OCI-M1 (cell line): ENCODE results near the gene MYLK2.
"Not testable (repeated sequence)": the region's sequence is repeated elsewhere in the genome, so short reads cannot be mapped to it uniquely, and the experiment has no call there.

ENCODE experiments used
- DNase-seq: peaks from one replicate; lab custom pipeline; 2025; lab: John Stamatoyannopoulos, UW

Gene MYLK2

DNA sequence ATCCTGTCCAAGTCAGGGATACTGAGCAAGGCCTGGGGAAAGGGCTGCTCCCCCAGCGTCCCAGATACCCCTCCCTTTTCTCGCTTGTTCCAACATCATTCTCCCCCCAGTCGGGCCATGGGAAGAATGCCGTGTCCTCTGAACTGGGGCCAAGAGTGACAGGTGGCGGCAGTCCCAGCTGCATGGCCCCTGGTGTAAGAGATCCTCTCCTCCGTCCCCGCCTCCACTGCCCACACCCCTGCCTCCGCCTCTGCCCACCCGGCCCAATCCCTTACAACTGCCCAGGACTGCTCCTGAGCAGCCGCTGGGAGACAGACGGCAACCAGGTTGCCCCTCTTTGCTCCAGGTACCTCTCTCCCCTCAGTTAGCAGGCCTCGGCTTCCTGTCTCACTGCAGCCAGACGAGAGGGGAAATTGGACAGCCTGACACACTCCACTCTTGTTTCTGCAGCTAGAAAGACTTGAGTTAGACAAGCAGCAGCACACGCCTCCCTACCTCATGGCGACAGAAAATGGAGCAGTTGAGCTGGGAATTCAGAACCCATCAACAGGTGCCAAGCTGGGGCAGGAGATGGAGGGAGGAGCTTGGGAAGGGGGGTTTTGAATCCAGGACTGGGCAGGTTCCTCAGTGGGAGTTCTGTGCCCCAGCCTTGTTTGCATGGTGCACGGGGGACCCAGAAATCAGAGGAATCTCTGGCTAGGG is at the start of gene MYLK2:
Gene MYLK2, plus strand, starts transcription at position 274 of the 702 bp plus-strand sequence. Its CDS starts 225 bp downstream, at position 499.
- DNase-seq: no peak

DNA sequence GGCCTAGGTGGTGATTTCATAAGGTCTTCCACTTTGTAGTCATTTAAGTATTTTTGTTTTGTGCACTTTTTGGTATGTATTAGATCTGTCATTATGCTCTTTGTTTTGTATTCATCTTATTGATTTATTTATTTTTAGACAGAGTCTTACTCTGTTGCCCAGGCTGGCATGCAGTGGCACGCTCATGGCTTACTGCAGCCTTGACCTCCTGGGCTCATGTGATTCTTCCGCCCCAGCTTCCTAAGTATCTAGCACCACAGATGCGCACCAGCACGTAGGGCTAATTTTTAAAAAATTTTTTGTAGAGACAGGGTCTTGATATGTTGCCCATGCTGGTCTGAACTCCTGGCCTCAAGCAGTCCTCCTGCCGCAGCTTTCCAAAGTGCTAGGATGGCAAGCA is 49.5 kb upstream of the MYLK2 start:
- DNase-seq: no peak

DNA sequence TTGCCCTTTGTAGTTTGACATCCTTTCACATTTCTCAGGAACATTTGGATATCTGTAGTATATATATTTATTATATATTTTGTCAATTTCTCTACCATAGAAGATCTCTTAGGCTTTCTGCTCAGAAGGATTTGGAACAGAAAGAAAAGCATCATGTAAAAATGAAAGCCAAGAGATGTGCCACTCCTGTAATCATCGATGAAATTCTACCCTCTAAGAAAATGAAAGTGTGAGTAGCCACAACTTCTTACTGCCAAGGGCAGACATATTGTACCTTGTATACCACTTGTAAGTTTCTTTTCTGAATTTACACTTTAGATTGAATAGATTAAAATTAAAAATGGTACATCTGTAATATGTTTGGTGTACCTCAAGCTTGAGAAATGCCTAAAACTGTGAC is 48.9 kb upstream of the MYLK2 start:
- DNase-seq: no peak

DNA sequence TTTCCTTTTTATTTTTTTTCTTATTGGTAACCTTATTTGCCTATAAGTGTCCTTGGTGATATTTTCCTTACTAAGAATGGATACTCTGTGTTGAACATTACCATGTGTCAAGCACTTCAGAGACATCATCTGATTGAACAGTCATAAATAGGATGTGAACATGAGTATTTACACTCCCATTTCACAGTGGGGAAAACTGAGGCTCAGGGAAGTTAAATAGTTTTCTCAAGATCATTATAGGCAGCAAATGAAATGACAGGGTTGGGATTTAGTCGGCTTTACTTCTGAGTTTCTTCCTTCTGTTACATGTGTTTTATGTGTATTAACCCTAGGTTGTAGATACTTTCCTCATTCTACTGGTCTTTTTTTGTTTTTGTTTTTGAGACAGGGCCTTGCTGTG is 44.7 kb upstream of the MYLK2 start:
- DNase-seq: no peak

DNA sequence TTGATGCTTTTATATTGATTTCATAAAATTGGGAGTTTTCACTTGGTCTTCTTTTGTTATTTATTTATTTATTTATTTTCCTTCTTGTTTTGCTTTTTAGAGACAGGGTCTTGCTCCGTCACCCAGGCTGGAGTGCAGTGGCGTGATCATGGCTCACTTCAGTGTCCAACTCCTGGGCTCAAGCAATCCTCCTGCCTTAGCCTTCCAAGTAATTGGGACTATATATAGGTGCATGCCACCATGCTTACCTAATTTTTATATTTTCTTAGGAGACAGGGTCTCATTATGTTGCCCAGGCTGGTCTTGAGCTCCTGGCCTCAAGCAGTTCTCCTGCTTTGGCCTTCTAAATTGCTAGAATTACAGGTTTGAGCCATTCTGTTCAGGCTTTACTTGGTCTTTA is 38.3 kb upstream of the MYLK2 start:
- no peak for DNase-seq

DNA sequence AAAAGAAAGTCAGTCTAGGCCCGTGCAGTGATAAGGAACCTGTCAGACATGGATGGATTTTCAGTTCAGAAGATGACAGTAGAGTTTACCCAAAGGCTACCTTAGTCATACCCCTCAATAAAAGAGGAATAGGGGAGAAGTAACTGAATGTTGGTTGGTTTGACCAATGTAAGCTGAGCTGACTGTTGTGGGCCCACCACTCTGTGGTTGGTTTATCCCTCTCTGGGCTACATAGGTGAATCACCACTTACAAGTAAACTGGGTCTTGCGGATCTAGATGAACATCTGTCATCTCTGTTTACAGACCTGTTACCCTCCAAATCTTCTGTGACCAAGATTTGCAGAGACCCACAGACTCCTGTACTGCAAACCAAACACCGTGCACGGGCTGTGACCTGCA is 37.2 kb upstream of the MYLK2 start:
- no peak for DNase-seq

DNA sequence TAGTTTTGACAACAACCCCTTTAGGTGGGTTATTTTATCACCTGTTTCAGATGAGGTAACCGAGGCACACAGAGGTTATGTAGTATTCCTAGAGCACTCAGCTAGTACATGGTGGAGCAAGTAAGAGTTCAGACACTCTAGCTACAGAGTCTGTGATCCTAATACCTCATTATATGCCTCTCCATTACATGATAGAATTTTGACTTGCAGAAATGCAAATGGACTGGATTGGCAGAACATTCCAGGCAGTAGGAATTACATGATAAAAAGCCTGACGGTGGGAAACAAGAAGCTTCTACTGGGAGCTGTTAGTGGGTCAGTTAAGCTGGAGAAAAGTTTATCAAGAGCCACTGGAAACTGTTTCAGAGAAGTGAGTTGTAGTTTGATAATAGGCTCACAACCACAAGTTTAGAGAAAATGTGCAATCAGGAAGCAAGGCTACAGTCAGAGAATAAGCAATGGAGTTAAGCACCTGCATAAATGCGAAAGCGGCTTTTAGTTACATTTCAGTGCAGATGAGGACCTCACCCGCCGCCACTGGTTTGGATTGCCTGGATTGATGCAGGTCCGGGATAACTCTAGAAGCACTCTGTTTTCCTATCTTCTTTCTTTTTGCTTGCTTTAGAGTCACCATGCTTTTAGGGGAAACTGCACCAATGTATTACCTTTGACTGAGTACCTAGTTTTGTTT is 34.7 kb upstream of the MYLK2 start:
- DNase-seq: no peak

DNA sequence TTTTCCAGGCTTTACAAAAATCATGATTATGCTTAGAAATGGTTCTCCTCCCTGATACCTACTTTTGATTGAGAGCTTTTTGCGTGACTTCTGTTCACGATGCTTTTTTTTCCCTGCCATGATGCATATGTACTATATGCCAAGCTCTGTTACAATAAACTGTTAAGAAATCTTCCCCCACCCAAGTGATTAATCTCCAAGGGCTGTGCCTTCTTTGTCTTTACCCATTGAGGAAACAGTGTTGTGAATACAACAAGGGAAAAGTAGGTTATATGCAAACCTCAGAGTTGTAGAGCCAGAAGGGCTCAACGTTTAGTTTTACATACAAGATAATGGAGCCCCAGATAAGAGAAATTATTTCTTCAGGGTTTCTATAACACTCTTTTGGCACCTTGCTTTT is 34.1 kb upstream of the MYLK2 start:
- DNase-seq: no peak

DNA sequence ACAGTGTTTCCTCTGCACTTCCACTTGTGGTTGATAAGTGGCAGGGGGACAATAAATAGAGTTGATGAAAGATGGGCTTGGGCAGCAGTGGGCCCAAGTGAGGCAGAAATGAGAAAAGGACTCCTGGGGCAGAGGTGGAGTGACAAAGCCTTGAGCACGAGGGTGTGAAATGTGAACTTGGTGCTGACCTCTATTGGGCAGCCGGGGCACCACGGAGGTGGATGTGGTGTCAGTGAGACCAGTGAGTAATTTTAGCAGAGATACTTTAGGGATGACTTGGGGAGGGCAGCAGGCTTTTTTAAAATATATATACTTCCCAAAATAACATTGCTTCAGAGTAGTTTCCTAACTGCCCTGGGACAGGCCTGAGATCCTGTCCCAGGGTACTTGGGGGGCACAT is 30.6 kb upstream of the MYLK2 start:
- no peak for DNase-seq

DNA sequence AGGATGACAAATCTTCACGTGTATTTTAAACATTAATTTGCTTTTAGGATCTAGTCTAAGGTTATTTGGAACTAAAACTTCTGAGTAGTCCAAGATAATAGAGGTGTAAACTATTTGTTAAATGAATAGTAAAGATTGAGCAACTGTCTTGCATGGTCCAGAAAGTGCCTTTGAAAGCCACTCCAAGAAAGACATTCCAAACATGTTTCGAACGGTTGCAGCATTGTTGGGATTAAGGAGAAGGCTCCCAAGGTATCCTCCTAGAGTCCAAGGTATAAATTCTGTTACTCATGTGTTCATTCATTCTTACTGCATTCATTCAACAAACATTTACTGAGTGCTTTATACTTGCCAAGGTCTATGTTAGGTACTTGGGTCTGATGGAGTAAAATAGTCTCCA is 28.8 kb upstream of the MYLK2 start:
- DNase-seq: no peak

DNA sequence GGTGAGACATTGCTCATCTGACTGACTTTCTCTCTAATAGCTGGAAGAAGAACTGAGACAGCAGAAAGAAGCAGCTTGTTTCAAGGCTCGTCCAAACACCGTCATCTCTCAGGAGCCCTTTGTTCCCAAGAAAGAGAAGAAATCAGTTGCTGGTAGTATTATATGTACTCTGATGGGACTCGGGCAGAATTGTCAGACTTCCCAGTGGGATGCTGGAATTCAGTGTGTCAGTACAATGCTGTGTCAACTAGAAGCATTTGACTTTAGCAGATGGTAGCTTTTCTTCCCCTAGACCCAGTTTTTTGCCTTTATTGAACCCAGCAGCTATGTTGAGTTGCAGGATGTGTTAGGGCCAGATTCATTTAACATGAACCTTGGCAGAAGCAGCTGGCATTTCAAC is 21.8 kb upstream of the MYLK2 start:
- DNase-seq: no peak

DNA sequence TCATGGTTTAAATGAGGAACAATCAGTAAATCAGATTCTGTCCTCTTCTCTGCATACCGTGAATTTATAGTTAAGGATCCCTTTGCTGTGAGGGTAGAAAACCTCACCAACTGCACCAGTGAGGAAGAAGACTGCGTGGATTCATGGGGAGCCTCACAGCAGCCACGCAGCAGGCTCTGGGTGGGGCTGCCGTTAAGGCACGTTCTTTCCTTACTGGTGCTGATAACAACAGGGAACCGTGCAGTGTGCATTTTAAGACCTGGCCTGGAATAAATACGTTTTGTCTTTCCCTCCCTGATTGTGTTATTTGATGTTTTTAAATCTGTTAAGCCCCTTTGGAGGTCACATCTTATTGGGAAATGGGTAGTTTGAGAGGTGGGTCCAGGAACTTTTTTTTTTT is 17.6 kb upstream of the MYLK2 start:
- no peak for DNase-seq

DNA sequence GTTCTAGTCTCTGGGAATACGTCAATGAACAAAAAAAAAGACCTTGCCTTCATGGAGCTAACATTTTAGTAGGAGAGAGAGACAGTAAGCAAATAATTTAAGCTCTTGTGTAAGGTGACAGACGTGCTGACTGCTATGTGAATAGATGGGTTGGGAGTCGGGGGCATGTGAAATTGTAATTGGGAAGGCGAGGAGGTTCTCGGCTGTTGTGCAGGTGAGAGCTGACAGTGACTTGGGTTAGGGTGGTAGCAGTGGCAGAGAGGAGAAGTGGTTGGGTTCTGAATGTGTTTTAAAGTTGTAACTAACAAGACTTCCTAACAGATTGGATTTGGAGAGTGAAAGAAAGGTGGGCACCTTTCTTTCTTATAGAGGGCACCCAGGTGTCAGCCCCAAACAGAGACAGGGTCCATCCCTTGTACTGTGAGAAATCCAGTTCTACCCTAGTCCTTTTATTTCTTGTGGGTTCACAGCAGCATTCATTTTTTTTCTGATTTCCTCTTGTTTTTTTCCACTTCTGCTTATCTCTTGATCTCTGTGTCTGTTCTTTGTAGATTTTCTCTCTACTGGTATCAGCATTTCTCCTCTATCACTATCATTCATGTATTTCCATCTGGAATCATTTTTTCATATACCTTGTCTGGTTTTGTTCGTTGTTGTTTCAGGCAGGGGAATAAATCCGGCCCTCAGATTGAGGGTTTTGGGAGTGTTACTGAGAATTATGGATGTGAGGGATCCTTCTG is 15.4 kb upstream of the MYLK2 start:
- DNase-seq: peak; percentile 27

DNA sequence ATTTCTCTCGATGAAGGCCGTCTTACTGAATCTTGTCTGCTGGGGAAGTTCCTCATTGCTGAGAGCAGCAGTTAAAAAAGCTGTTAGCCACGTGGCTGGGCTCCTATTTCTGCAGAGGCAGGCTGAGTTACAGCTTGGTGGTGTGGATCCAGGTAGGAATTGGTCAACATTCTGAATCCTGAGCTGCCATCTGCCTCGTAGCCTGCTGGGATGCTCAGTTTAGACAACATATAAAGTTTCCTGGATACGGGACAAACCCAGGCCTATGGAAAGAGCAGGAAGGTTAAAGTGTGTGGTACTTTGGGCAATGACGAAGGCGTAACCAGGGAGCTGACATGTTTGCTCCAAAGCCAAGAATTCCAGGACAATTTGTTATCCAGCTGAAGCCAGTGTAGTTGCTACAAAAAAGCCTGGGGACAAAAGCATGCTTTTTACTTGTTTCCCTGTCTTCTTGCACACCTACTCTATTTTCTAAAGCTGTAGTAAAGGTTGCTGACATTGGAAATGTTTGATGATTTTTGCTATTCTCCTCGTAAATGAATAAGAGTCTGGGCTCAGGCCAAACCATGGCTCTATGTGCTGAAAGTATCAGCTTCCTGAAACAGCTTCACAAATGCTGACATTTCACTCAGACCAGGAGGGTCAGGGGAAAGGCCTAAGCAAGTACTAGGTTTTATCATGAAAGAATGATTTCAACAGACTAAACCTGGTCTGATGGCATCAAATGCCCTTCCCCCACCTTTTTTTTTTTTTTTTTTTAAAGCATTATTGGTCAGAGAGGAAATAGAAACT is 12.4 kb upstream of the MYLK2 start:
- peak; percentile 6 for DNase-seq

DNA sequence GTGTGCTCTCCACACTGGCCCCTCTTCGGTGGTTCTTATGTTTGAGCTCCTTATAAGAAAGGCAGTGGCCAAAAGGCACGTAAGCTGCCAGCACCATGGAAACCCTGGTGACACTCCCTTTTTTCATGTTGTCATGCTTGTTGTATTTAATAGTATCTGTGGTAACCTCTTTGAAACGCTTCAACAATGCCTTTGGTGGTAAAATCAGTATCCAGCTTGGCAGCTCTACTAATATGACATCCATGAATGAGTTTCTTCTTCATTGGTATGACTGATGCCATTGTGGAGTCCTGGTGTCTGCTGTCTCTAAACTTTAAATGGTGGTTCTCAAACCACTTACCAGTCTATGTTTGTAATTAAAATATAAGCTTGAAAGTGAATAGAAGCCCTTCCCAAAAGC is 10.7 kb upstream of the MYLK2 start:
- DNase-seq: no peak

DNA sequence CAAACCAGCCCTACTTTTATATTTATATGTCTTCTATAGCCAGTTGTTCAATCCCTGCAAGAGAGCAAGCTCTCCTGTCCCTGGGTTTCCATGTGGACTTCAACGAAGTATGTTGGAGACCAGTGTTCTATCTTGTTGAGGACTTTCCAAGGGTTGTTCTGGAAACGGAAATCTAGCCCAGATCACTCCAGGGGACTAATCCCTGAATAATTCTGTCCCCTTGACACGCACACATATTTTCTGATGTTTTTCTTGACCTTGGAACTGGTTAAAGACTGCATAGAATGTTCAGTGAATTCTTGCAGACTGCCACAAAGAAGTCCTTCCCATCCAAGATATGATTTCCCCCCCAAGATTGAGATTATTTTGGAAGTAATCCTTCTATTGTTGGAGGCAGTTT is 9.5 kb upstream of the MYLK2 start:
- no peak for DNase-seq

DNA sequence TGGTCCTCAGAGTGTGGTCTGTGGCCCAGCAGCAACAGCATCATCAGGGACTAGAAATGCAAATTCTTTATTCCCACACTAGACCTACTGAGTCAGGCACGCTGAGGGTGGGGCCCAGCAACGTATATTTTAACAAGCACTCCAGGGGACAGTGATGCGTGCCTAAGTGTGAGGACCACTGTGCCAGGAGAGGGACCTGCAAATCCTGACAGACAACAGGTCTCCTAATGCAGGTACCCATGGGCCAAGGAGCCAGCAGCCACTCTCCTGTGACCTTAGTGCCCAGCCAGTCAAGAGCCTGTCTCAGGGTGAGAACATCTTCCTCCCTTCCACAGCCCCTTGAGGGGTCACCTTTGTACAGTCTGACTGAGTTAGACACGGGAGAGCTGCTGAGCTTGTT is 8.0 kb upstream of the MYLK2 start:
- no peak for DNase-seq

DNA sequence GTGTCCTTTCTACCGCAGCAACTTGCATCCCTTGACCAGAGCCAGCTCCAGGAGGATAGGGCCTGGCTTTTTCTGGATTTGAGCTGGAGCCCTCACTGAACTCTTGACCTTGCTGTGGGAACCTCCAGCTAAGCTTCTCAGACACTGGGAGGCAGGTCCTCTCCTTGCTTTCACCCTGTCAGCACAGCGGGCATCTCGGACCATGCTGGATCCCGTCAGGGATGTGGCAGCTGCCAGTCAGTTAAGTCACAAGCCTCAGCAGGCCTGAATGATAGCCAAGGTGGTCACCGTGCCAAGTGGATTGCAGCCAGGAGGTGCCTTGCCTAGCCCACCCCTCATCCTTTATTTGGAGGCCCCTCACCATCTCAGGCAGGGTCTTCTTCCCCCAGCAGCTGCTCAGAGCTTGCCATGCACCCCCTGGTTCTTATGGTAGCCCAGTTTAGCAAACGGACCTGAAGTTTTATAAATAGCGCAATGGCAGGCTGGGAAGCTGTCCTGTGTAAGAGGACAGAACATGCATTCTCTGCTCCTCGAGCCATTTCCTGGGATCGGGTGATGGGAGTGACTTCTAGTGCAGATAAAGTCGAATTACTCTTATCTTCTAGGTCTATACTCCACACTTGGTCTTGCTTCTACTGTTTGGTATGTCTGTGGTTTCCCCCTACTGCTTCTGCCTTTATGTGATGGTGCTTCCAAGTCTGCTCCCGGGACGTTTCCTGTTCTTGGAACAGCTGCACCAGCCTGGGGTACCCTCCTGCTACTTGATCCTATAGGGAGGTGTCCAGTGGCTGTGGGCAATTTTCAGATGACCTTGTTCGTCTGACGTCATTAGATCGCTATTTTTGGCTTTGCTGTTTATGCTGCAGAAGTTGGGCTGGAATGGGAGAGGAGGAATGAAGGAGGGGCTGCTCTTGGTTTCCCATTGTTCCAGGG is 7.1 kb upstream of the MYLK2 start:
- peak; percentile 66 for DNase-seq

DNA sequence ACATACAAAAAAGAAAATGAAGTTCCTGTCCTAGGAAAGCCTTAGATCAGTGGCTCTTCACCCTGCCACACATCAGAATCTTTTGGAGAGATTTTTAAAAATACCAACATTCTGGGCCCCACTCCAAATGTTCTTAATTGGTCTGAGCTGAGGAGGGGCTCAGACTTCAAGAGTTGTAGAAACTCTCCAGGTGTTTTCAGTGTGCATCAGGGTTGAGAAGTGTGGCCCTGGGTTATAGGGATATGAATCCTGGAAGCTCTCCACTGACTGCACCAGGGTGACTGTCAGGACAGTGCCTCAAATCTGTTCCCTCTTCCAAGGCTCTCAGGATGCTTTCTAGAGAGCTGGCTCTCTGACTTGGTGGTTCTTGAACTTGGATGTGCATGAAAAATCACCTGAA is 5.5 kb upstream of the MYLK2 start:
- DNase-seq: no peak

DNA sequence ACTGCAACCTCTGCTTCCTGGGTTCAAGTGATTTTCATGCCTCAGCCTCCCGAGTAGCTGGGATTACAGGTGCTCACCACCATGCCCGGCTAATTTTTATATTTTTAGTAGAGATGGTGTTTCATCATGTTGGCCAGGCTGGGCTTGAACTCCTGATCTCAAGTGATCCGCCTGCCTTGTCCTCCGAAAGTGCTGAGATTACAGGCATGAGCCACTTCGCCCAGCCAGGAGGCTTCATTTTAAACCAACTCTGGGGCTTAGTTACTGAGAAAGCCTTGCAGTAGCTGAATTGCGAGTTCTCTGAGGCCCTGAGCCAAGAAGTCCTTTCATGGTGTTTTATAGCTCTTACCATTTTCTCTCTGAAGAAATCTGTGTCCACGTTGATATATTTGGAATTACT is 5.0 kb upstream of the MYLK2 start:
- not testable (repeated sequence) for DNase-seq
